Stimulated activated naive CD8-positive, alpha-beta T cell treated with anti-CD3 and anti-CD28 coated beads, Interleukin-15, Interleukin-2, amounts not matched to agents 100 U/mL and 50 U/mL, for 24 hours (primary cell): ENCODE measurements around the gene SCN1B.
"Not testable (repeated sequence)": the region's sequence is repeated elsewhere in the genome, so short reads cannot be mapped to it uniquely, and the experiment has no call there.

Experiments
- ATAC-seq: fragments of 150-1000 bp; cut with Tn5 transposase; one replicate; pipeline ENCODE4 v1.10.0; 2021
- DNase-seq: peaks from one replicate; pipeline ENCODE4 v3.0.0; 2021

The SCN1B gene

GRCh38 chr19:35030257-35031071 is at the start of gene SCN1B:
SCN1B (plus strand) TSS chr19:35030470; CDS start chr19:35030821, 351 bp downstream.
- peak; percentile 81 for DNase-seq
- peak; percentile 78 for ATAC-seq

- DNase-seq = no peak
- ATAC-seq = no peak
Measured at GRCh38 chr19:34982275-34982674, 48.0 kb upstream of the SCN1B start.

- no peak for DNase-seq
- ATAC-seq = no peak
Measured at GRCh38 chr19:34983786-34984185, 46.5 kb upstream of the SCN1B start.

- DNase-seq (no peak), ATAC-seq (no peak)
Measured at GRCh38 chr19:34984287-34984686, 46.0 kb upstream of the SCN1B start.

GRCh38 chr19:34985249-34986022 is 44.8 kb upstream of the SCN1B start:
- ATAC-seq (no peak), DNase-seq (peak; percentile 40)

- ATAC-seq (no peak), DNase-seq (no peak)
Measured at GRCh38 chr19:34988119-34988518, 42.2 kb upstream of the SCN1B start.

GRCh38 chr19:34989298-34989697 is 41.0 kb upstream of the SCN1B start:
- peak; percentile 26 for DNase-seq
- ATAC-seq = peak; percentile 6

GRCh38 chr19:34990578-34991192 is 39.6 kb upstream of the SCN1B start:
- peak; percentile 70 for DNase-seq
- peak; percentile 93 for ATAC-seq

- ATAC-seq (no peak), DNase-seq (no peak)
Measured at GRCh38 chr19:34991542-34992333, 38.5 kb upstream of the SCN1B start.

- ATAC-seq, DNase-seq: not testable (repeated sequence)
Measured at GRCh38 chr19:34992582-34992981, 37.7 kb upstream of the SCN1B start.

- DNase-seq (no peak), ATAC-seq (no peak)
Measured at GRCh38 chr19:34994286-34994642, 36.0 kb upstream of the SCN1B start.

- ATAC-seq (no peak), DNase-seq (no peak)
Measured at GRCh38 chr19:34994643-34995541, 35.4 kb upstream of the SCN1B start.

- no peak for ATAC-seq
- DNase-seq = no peak
Measured at GRCh38 chr19:34995551-34995950, 34.7 kb upstream of the SCN1B start.

GRCh38 chr19:34997071-34997617 is 33.1 kb upstream of the SCN1B start:
- ATAC-seq (no peak), DNase-seq (peak; percentile 24)

GRCh38 chr19:34998224-34998623 is 32.0 kb upstream of the SCN1B start:
- DNase-seq, ATAC-seq: not testable (repeated sequence)

- DNase-seq (peak; percentile 44), ATAC-seq (no peak)
Measured at GRCh38 chr19:34998777-34999497, 31.3 kb upstream of the SCN1B start.

- ATAC-seq = peak; percentile 66
- peak; percentile 87 for DNase-seq
Measured at GRCh38 chr19:34999498-35000337, 30.6 kb upstream of the SCN1B start, which contains the start of gene GRAMD1A. GRAMD1A (plus strand) TSS chr19:35000323; CDS start chr19:35000479, 156 bp downstream.

- no peak for ATAC-seq
- DNase-seq = no peak
Measured at GRCh38 chr19:35000338-35000646, 30.0 kb upstream of the SCN1B start.
